GM12878 (cell line): ENCODE data around the gene BDNF. TPM values are rescaled to one million over a fixed set of nuclear protein-coding genes. Genes with fewer than 3 reads are reported as not detected.

Source experiments
- ATAC-seq: fragments of 200-7000 bp; cut with Tn5 transposase; 3 replicates; pipeline ENCODE4 v1.9.1; 2020; ENCODE audit warnings: mild to moderate bottlenecking, moderate library complexity
- BruUV-seq: library from RNA; stranded (reverse); fragments of 400-500 nt; replicated peaks from 2 replicates; lab custom pipeline; 2021; lab: Mats Ljungman, UMichigan
- CTCF ChIA-PET: fragments of 300-600 bp; sonication (Branson Sonifier 250); formaldehyde crosslinking; extraction: SDS; loops from one replicate; lab custom pipeline; 2021; ENCODE audit warnings: inconsistent platforms; lab: Yijun Ruan, JAX
- POLR2A ChIA-PET: fragments of 350-600 bp; formaldehyde crosslinking; extraction: SDS; loops from one replicate; lab custom pipeline; 2021; ENCODE audit warnings: inconsistent platforms; lab: Charles Lee
- RAD21 ChIA-PET: fragments of 300-600 bp; sonication (Branson Sonifier 250); formaldehyde crosslinking; loops from one replicate; lab custom pipeline; 2023; ENCODE audit warnings: antibody characterized with exemption; ENCODE audit not compliant: unreplicated experiment; lab: Charles Lee
- SMC1A ChIA-PET: fragments of 300-600 bp; sonication (Branson Sonifier 250); formaldehyde crosslinking; loops from one replicate; lab custom pipeline; 2023; ENCODE audit not compliant: unreplicated experiment, uncharacterized antibody; lab: Charles Lee
- DNase-seq: peaks from one replicate; pipeline ENCODE4 v3.0.0-alpha.2; 2011; ENCODE audit warnings: low read depth, low spot score
- FAIRE-seq: peaks from 3 replicates; lab custom pipeline; 2011; peaks lifted over from hg19 to GRCh38; lab: Jason Lieb, UNC
- H2AFZ ChIP-seq: 2 replicates; pipeline ENCODE4 v1.6.0; 2011; ENCODE audit warnings: low read depth, low read length, control low read depth; ENCODE audit not compliant: control insufficient read depth
- H3K27ac ChIP-seq: 2 replicates; pipeline ENCODE4 v1.5.1; 2011; ENCODE audit warnings: control low read depth; ENCODE audit not compliant: control insufficient read depth, insufficient read depth
- H3K27me3 ChIP-seq, 2 experiments: replicated peaks in 1 of 2; 2 replicates each; pipeline versions ENCODE4 v1.6.0 to v1.6.1; 2011; ENCODE audit warnings: low read length in 1 of 2; ENCODE audit not compliant: control insufficient read depth in 2 of 2, insufficient read depth in 2 of 2
- H3K36me3 ChIP-seq, 2 experiments: 2 replicates each; pipeline ENCODE4 v1.5.1; 2011; ENCODE audit warnings: low read length in 1 of 2; ENCODE audit not compliant: control insufficient read depth in 2 of 2, insufficient read depth in 2 of 2
- H3K4me1 ChIP-seq: 2 replicates; pipeline ENCODE4 v1.6.1; 2011; ENCODE audit warnings: mild to moderate bottlenecking, low read length, moderate library complexity, mixed read lengths; ENCODE audit not compliant: control insufficient read depth, insufficient read depth
- H3K4me2 ChIP-seq: 2 replicates; pipeline ENCODE4 v1.6.0; 2011; ENCODE audit warnings: control low read depth; ENCODE audit not compliant: control insufficient read depth, insufficient read depth
- H3K4me3 ChIP-seq: fragments of 200-600 bp; sonication (generic); 2 replicates; pipeline ENCODE4 v1.5.1; 2016
- H3K79me2 ChIP-seq: 2 replicates; pipeline ENCODE4 v1.6.0; 2011; ENCODE audit warnings: low read length; ENCODE audit not compliant: control insufficient read depth, insufficient read depth
- H3K9ac ChIP-seq: 2 replicates; pipeline ENCODE4 v1.8.0; 2011; ENCODE audit warnings: low read length, control low read depth, mixed read lengths; ENCODE audit not compliant: control insufficient read depth, insufficient read depth
- H3K9me3 ChIP-seq: replicated peaks from 3 replicates; pipeline ENCODE4 v1.5.1; 2011; ENCODE audit warnings: mild to moderate bottlenecking, low read length; ENCODE audit not compliant: control insufficient read depth, insufficient read depth
- H4K20me1 ChIP-seq: 2 replicates; pipeline ENCODE4 v1.6.0; 2011; ENCODE audit not compliant: control insufficient read depth, insufficient read depth
- ATF7 ChIP-seq: fragments of 450-650 bp; IDR thresholded peaks from 2 replicates; pipeline ENCODE4 v1.6.1; 2016; ENCODE audit warnings: low read depth, mild to moderate bottlenecking
- BMI1 ChIP-seq: fragments of 450-650 bp; IDR thresholded peaks from 2 replicates; pipeline ENCODE4 v1.6.1; 2016; ENCODE audit warnings: mild to moderate bottlenecking, moderate library complexity, borderline replicate concordance
- IKZF2 ChIP-seq, 2 experiments: fragments of 450-650 bp; IDR thresholded peaks; 2 replicates each; pipeline ENCODE4 v1.6.1; 2017; ENCODE audit warnings: mild to moderate bottlenecking in 2 of 2, moderate library complexity in 2 of 2
- LARP7 ChIP-seq: fragments of 450-650 bp; IDR thresholded peaks from 2 replicates; pipeline ENCODE4 v1.6.1; 2017; ENCODE audit warnings: mild to moderate bottlenecking
- PBX3 ChIP-seq: IDR thresholded peaks from 2 replicates; pipeline ENCODE4 v1.6.1; 2011; ENCODE audit warnings: mild to moderate bottlenecking, low read depth, low read length, moderate library complexity; ENCODE audit not compliant: insufficient replicate concordance
- RFX5 ChIP-seq: IDR thresholded peaks from 2 replicates; pipeline ENCODE4 v1.6.1; 2011; ENCODE audit warnings: low read depth, low read length, improper control_type of control experiment
- SUZ12 ChIP-seq: fragments of 200-600 bp; sonication (generic); IDR thresholded peaks from one replicate; pipeline ENCODE4 v1.6.1; 2018; ENCODE audit warnings: antibody characterized with exemption, mild to moderate bottlenecking; ENCODE audit not compliant: unreplicated experiment
- ZNF687 ChIP-seq: fragments of 450-650 bp; IDR thresholded peaks from 2 replicates; pipeline ENCODE4 v1.6.1; 2017; ENCODE audit warnings: mild to moderate bottlenecking, moderate library complexity
- WGBS: methylation state at CpG from one replicate; pipeline ENCODE4 v1.1.6; 2016; ENCODE audit warnings: low lambda C conversion rate; ENCODE audit not compliant: insufficient replicate concordance, insufficient coverage; ENCODE audit errors: missing lambda C conversion rate; 5-methylcytosine and 5-hydroxymethylcytosine counted together
- in situ Hi-C: fragments of 300-500 bp; cut with MboI; formaldehyde crosslinking; loops from 9 replicates; pipeline ENCODE4 v1.14.3; 2018; ENCODE audit warnings: mixed read lengths
- intact Hi-C: fragments of 100-400 bp; cut with micrococcal nuclease; formaldehyde crosslinking; loops from one replicate; pipeline ENCODE4 v1.14.2; 2022; ENCODE audit not compliant: unreplicated experiment
- polyA plus RNA-seq, 11 experiments: library from polyadenylated mRNA; depleted of rRNA in 4 of 11; unstranded in 6 of 11; stranded (reverse) in 5 of 11; fragments of >200 nt; fragmentation: Nextera tagmentation in 4 of 11; fragmentation: Illumina TruSeq in 1 of 11; extraction: Ambion mirVana in 4 of 11; extraction: Trizol in 1 of 11; gene quantifications; 1 replicate in 1 of 11; 2 replicates in 10 of 11; pipeline versions ENCODE4 v1.2.1 to v1.2.3, GENCODE V29; 2011 to 2016; ENCODE audit warnings: inconsistent platforms in 2 of 11, missing spikeins in 2 of 11, low read depth in 1 of 11
- total RNA-seq, 4 experiments: library from RNA; depleted of rRNA in 3 of 4; stranded (reverse); fragments of >200 nt in 3 of 4; fragmentation: Illumina TruSeq in 1 of 4; extraction: Trizol in 1 of 4; gene quantifications; 2 replicates each; pipeline versions ENCODE4 v1.2.1 to v1.2.3, GENCODE V29; 2013 to 2021

The BDNF gene
- total and polyA plus RNA-seq, 10 of the 15 experiments (the other 5 are each of a cell fraction or from before 2014, with no cell fraction given), result 0.02 to 0.24 (median 0.06) TPM; not detected in 2

DNA sequence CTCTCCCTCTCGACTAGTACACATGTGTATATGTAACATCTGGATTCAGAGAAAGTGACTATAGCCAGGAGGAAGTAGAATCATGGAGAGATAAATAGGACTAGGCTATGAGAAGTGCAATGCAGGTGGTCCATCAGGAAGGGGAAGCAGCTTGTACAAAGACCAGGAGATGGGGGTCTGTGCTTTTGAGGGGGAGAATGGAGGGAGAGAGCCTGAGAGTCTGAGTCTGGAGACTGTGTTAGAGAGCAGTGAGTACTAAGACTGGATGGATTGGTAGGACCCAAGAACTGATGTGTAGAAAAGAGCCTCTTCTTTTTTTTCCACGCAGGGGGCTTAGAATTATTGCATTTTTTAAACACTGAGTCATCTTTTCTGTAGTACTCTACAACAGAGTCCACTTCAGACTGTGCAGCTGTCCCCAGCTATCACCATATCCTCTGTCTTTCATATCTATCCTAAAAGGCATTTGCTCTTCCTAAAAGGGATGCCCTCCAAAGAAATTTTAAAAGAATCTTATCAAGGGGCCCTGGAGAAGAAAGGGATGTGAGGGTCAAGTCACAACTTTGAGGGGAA, 80.4 kb downstream of the BDNF start (continued):
- TF ChIP-seq ZNF687 (no peak), RFX5 (no peak), BMI1 (no peak), LARP7 (no peak), PBX3 (no peak), ATF7 (no peak), IKZF2 (IDR thresholded peaks at IDR 0.05) (no peak)

DNA sequence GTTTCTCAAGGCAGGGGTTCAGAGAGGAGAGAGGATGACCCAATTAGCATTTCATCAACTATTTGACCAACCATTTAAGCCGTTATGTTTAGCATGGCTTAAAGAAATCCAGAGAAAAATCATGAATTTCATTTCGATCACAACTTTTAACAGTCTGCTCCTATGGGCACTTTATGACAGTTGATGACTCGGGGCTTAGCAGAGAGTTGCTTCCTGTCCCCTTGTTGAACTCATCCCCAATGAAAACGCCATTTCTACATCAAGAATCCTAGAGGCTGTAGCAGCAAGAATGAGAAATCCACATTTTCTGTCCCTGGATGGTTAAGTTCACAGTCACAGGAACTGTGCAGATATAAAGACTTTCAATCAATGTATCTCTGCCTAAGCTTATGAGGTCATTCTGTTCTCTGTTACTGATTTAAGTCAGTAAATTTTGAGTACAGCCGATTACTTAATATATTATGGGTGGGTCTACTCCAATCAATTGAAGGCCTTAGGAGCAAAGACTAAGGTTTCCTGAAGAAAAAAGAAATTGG, 81.1 kb downstream of the BDNF start:
- POLR2A ChIA-PET, result no interaction called here
- no peak for FAIRE-seq
- no peak for ATAC-seq

More for the DNA sequence above, 81.1 kb downstream of the BDNF start:
- BruUV-seq, result no TSS peak
- H3K79me2 ChIP-seq, result no peaks in the 10 kb centered on the region
- no peaks in the 10 kb centered on the region for H3K4me1 ChIP-seq
- H4K20me1 ChIP-seq, result no peaks in the 10 kb centered on the region
- no peak overlapping the region for H3K9ac ChIP-seq
- no peak overlapping the region for H3K27ac ChIP-seq
- ChIA-PET RAD21 (no interaction called here), SMC1A (no interaction called here), CTCF (no interaction called here)
- no peak overlapping the region for H3K4me3 ChIP-seq
- no peak overlapping the region for H2AFZ ChIP-seq
- 25% methylated on average over 5 of the region's 5 CpGs for WGBS
- no peaks in the 10 kb centered on the region for H3K27me3 ChIP-seq
- no peak for TF ChIP-seq SUZ12
- no peak for DNase-seq
- intact Hi-C loops, result no loop called here
- no peaks in the 10 kb centered on the region for H3K36me3 ChIP-seq
- in situ Hi-C loops, result no loop called here
- no peaks in the 10 kb centered on the region for H3K9me3 ChIP-seq
- H3K4me2 ChIP-seq, result no peak overlapping the region
